ENCODE data around the gene DENND4A.
"Not testable (repeated sequence)": the region's sequence is repeated elsewhere in the genome, so short reads cannot be mapped to it uniquely, and the experiment has no call there.

GRCh38 chr15:65811011-65811733 lies 19.1 kb upstream of the DENND4A start:
- TF ChIP-seq, protein P1, sequence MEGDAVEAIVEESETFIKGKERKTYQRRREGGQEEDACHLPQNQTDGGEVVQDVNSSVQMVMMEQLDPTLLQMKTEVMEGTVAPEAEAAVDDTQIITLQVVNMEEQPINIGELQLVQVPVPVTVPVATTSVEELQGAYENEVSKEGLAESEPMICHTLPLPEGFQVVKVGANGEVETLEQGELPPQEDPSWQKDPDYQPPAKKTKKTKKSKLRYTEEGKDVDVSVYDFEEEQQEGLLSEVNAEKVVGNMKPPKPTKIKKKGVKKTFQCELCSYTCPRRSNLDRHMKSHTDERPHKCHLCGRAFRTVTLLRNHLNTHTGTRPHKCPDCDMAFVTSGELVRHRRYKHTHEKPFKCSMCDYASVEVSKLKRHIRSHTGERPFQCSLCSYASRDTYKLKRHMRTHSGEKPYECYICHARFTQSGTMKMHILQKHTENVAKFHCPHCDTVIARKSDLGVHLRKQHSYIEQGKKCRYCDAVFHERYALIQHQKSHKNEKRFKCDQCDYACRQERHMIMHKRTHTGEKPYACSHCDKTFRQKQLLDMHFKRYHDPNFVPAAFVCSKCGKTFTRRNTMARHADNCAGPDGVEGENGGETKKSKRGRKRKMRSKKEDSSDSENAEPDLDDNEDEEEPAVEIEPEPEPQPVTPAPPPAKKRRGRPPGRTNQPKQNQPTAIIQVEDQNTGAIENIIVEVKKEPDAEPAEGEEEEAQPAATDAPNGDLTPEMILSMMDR (tag by site-specific recombination; IDR thresholded peaks at IDR 0.05), result not testable (repeated sequence)
- not testable (repeated sequence) for TF ChIP-seq TCF7L2 (IDR thresholded peaks at IDR 0.05; ENCODE audit: borderline replicate concordance, low read depth, low read length); ZBTB44 (tag by site-specific recombination; IDR thresholded peaks at IDR 0.05)

All from HEK293 (cell line).